Fibroblast of lung (primary cell): ENCODE results near the gene EXD2.

Experiments
- EZH2 ChIP-seq: IDR thresholded peaks from 2 replicates; pipeline ENCODE4 v1.5.1; 2012; ENCODE audit warnings: low read length, control low read depth, mild to moderate bottlenecking; ENCODE audit errors: missing control alignments
- TF ChIP-seq, protein P1 (sequence below), 2 donors: IDR thresholded peaks in 1 of 2; conservative IDR thresholded peaks in 1 of 2; 1 replicate in 1 of 2; 2 replicates in 1 of 2; pipeline ENCODE4 v1.5.1; 2011 to 2012; ENCODE audit warnings: low read length in 2 of 2, control low read depth in 1 of 2, inconsistent platforms in 1 of 2, low read depth in 1 of 2, mild to moderate bottlenecking in 1 of 2

DNA sequence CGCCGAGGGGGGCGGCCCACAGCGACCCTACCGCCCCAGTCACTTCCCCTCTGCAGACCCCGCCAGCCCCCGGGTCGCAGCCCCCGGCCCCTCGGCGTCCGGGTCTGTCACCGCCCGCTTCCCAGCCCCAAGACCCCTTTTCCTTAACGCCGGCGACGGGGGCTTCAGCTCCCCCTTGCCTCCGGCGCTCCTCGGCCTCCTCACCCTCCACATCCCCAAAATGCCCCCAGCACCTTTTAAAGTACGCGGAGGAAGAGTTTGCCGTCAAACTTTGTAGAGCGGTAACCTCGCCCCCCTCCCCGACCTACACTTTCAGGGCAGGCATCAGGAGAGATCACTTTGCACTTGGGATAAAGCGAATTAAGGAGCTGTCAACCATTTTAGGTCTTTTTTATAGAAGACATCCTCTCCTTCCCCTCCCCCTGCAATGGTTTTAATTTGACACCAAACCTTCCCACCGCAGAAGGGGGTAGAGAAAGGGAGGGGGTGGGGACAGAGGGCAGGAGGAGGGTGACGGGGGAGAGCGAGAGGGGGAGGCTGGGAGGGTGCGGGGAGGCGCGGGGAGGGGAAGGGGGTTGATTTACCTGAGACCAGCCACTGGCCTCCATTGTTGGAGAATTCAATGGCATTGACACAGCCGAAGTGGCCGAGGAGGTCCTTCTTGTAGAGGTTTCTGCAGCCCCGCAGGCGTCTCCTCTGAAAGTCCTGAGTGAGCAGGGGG lies 39.0 kb upstream of the EXD2 start:
- TF ChIP-seq, protein P1, sequence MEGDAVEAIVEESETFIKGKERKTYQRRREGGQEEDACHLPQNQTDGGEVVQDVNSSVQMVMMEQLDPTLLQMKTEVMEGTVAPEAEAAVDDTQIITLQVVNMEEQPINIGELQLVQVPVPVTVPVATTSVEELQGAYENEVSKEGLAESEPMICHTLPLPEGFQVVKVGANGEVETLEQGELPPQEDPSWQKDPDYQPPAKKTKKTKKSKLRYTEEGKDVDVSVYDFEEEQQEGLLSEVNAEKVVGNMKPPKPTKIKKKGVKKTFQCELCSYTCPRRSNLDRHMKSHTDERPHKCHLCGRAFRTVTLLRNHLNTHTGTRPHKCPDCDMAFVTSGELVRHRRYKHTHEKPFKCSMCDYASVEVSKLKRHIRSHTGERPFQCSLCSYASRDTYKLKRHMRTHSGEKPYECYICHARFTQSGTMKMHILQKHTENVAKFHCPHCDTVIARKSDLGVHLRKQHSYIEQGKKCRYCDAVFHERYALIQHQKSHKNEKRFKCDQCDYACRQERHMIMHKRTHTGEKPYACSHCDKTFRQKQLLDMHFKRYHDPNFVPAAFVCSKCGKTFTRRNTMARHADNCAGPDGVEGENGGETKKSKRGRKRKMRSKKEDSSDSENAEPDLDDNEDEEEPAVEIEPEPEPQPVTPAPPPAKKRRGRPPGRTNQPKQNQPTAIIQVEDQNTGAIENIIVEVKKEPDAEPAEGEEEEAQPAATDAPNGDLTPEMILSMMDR (conservative IDR thresholded peaks at IDR 0.05 in 1 of 2, IDR thresholded peaks at IDR 0.05 in 1 of 2; ENCODE audit: low read depth in 1 of 2, low read length in 2 of 2) = no peak
- no peak for TF ChIP-seq EZH2
